ENCODE measurements around the gene RAPGEF4. TPM values are rescaled to one million over a fixed set of nuclear protein-coding genes. Genes with fewer than 3 reads are reported as not detected.

Gene RAPGEF4
- total RNA-seq, 1 donor from 2014 or later, result 12.6 TPM

GRCh38 chr2:172998547-172999272 is 263.1 kb downstream of the RAPGEF4 start:
- no peak for DNase-seq (ENCODE audit: low spot score)
- intact Hi-C loops (cut with DNase I), result no loop called here

- DNase-seq (ENCODE audit: low spot score), result no peak
- intact Hi-C loops (cut with DNase I), result no loop called here
Measured at GRCh38 chr2:172999641-173000386, 264.2 kb downstream of the RAPGEF4 start.

- intact Hi-C loops (cut with DNase I), result no loop called here
- DNase-seq (ENCODE audit: low spot score), result no peak
Measured at GRCh38 chr2:173001664-173002604, 266.3 kb downstream of the RAPGEF4 start.

- intact Hi-C loops (cut with DNase I), result no loop called here
- DNase-seq (ENCODE audit: low spot score), result no peak
Measured at GRCh38 chr2:173002751-173003541, 267.3 kb downstream of the RAPGEF4 start.

GRCh38 chr2:173008786-173009185 is 273.1 kb downstream of the RAPGEF4 start:
- intact Hi-C loops (cut with DNase I), result no loop called here
- DNase-seq (ENCODE audit: low spot score), result no peak

GRCh38 chr2:173010233-173010632 is 274.6 kb downstream of the RAPGEF4 start:
- intact Hi-C loops (cut with DNase I), result no loop called here
- no peak for DNase-seq (ENCODE audit: low spot score)

GRCh38 chr2:173016451-173016850 is 280.8 kb downstream of the RAPGEF4 start:
- intact Hi-C loops (cut with DNase I), result no loop called here
- DNase-seq (ENCODE audit: low spot score), result no peak

GRCh38 chr2:173017646-173018420 is 282.2 kb downstream of the RAPGEF4 start:
- DNase-seq (ENCODE audit: low spot score), result no peak
- intact Hi-C loops (cut with DNase I), result no loop called here

- intact Hi-C loops (cut with DNase I), result loop anchor here (5.0 kb wide), 3 partner anchors 42 to 212 kb away; no protein-coding TSS in a partner anchor
- DNase-seq (ENCODE audit: low spot score), result no peak
Measured at GRCh38 chr2:173019755-173020154, 284.1 kb downstream of the RAPGEF4 start.

- intact Hi-C loops (cut with DNase I), result loop anchor here (5.0 kb wide), 3 partner anchors 45 to 215 kb away; no protein-coding TSS in a partner anchor
- DNase-seq (ENCODE audit: low spot score), result peak; percentile 79
Measured at GRCh38 chr2:173021939-173022371, 286.3 kb downstream of the RAPGEF4 start.

GRCh38 chr2:173023718-173024117 is 288.1 kb downstream of the RAPGEF4 start:
- DNase-seq (ENCODE audit: low spot score), result no peak
- intact Hi-C loops (cut with DNase I), result loop anchor here (5.0 kb wide), 3 partner anchors 46 to 216 kb away; no protein-coding TSS in a partner anchor

- intact Hi-C loops (cut with DNase I), result no loop called here
- DNase-seq (ENCODE audit: low spot score), result no peak
Measured at GRCh38 chr2:173026479-173026878, 290.8 kb downstream of the RAPGEF4 start.

- DNase-seq (ENCODE audit: low spot score), result peak; percentile 83
- intact Hi-C loops (cut with DNase I), result loop anchor here (1.0 to 2.0 kb wide), 3 partner anchors 47 to 183 kb away; partner anchors contain the start of gene MAP3K20
Measured at GRCh38 chr2:173027181-173028128, 291.8 kb downstream of the RAPGEF4 start.

GRCh38 chr2:173028141-173028540 is 292.5 kb downstream of the RAPGEF4 start:
- intact Hi-C loops (cut with DNase I), result loop anchor here (2.0 kb wide), 2 partner anchors 47 to 55 kb away; partner anchors contain the start of gene MAP3K20
- DNase-seq (ENCODE audit: low spot score), result no peak

GRCh38 chr2:173028671-173029070 is 293.0 kb downstream of the RAPGEF4 start:
- no peak for DNase-seq (ENCODE audit: low spot score)
- intact Hi-C loops (cut with DNase I), result loop anchor here (2.0 kb wide), 2 partner anchors 46 to 54 kb away; partner anchors contain the start of gene MAP3K20

GRCh38 chr2:173030561-173031490 is 295.2 kb downstream of the RAPGEF4 start:
- intact Hi-C loops (cut with DNase I), result no loop called here
- DNase-seq (ENCODE audit: low spot score), result no peak
